Measurements from ENCODE around the gene ETNPPL. TPM values are rescaled to one million over a fixed set of nuclear protein-coding genes. Genes with fewer than 3 reads are reported as not detected.

The ETNPPL gene
- total RNA-seq, 2 donors from 2014 or later, result not detected

GRCh38 chr4:108693211-108693610 lies 69.6 kb downstream of the ETNPPL start:
- Histone ChIP-seq H3K36me3 (no peaks in the 10 kb centered on the region), H3K27ac (no peak overlapping the region), H3K4me3 (no peak overlapping the region), H3K9ac (ENCODE audit: low read depth in 2 of 2, low read length in 2 of 2) (no peak overlapping the region), H3K9me3 (no peaks in the 10 kb centered on the region), H3K4me1 (no peaks in the 10 kb centered on the region), H3K27me3 (no peaks in the 10 kb centered on the region)
- DNase-seq, result no peak
- TF ChIP-seq CTCF (IDR thresholded peaks at IDR 0.05), result no peak
- intact Hi-C loops (cut with DNase I), result no loop called here

Other genes with a start within 250 kb of the ETNPPL start
- gene RPL34, start 142.5 kb downstream of the ETNPPL start, total RNA-seq, result 1,000 to 10,000 TPM in 1 of 2 donors, 100 to 1,000 TPM in 1; 838 to 1,046 TPM
- 10 to 100 TPM; 81.4 to 93.7 TPM for gene OSTC, start 112.5 kb downstream of the ETNPPL start, total RNA-seq